Activated CD4-positive, alpha-beta T cell treated with anti-CD3 and anti-CD28 coated beads, Interleukin-2, amount 50 U/mL, for 48 hours (primary cell): Measurements from ENCODE around the gene DYRK1A.

ENCODE experiments used
- DNase-seq, 2 experiments: peaks; one replicate each; pipeline ENCODE4 v3.0.0-alpha.2; 2020

Gene DYRK1A

GRCh38 chr21:37365517-37366481, 774 bp upstream of the DYRK1A start:
- DNase-seq = peak; percentile 65 to 68

- DNase-seq = peak in 1 of 2 experiments; percentile 17
These were observed 746 bp downstream of the DYRK1A start for GRCh38 chr21:37367336-37367702.

- peak; percentile 44 to 49 for DNase-seq
These were observed 1.3 kb downstream of the DYRK1A start for GRCh38 chr21:37367703-37368540.

GRCh38 chr21:37368541-37369279, 2.1 kb downstream of the DYRK1A start:
- DNase-seq = peak in 1 of 2 experiments; percentile 11

GRCh38 chr21:37369307-37369854, 2.8 kb downstream of the DYRK1A start:
- no peak for DNase-seq

GRCh38 chr21:37370152-37371040, 3.8 kb downstream of the DYRK1A start:
- no peak for DNase-seq

GRCh38 chr21:37371041-37371397, 4.4 kb downstream of the DYRK1A start:
- no peak for DNase-seq

- DNase-seq = no peak
These were observed 5.7 kb downstream of the DYRK1A start for GRCh38 chr21:37372127-37372731.

GRCh38 chr21:37372951-37373350, 6.4 kb downstream of the DYRK1A start:
- no peak for DNase-seq

GRCh38 chr21:37373539-37373938, 7.0 kb downstream of the DYRK1A start:
- DNase-seq = no peak

GRCh38 chr21:37374027-37374426, 7.5 kb downstream of the DYRK1A start:
- no peak for DNase-seq

GRCh38 chr21:37375866-37376574, 9.4 kb downstream of the DYRK1A start:
- DNase-seq = no peak

GRCh38 chr21:37378700-37379139, 12.1 kb downstream of the DYRK1A start:
- no peak for DNase-seq

- DNase-seq = no peak
These were observed 14.1 kb downstream of the DYRK1A start for GRCh38 chr21:37380349-37381323.

GRCh38 chr21:37381883-37382585, 15.5 kb downstream of the DYRK1A start:
- no peak for DNase-seq

GRCh38 chr21:37383086-37383485, 16.5 kb downstream of the DYRK1A start:
- no peak for DNase-seq

GRCh38 chr21:37383784-37384311, 17.3 kb downstream of the DYRK1A start:
- no peak for DNase-seq

- no peak for DNase-seq
These were observed 17.8 kb downstream of the DYRK1A start for GRCh38 chr21:37384416-37384815.
